NCI-H2029 treated with DMSO at 0.1 percent for 48 hours (cell line): ENCODE data around the gene GXYLT2.
"Not testable (repeated sequence)": the region's sequence is repeated elsewhere in the genome, so short reads cannot be mapped to it uniquely, and the experiment has no call there.

Source experiments
- DNase-seq: peaks from one replicate; lab custom pipeline; 2025; lab: John Stamatoyannopoulos, UW

GXYLT2 gene

DNA sequence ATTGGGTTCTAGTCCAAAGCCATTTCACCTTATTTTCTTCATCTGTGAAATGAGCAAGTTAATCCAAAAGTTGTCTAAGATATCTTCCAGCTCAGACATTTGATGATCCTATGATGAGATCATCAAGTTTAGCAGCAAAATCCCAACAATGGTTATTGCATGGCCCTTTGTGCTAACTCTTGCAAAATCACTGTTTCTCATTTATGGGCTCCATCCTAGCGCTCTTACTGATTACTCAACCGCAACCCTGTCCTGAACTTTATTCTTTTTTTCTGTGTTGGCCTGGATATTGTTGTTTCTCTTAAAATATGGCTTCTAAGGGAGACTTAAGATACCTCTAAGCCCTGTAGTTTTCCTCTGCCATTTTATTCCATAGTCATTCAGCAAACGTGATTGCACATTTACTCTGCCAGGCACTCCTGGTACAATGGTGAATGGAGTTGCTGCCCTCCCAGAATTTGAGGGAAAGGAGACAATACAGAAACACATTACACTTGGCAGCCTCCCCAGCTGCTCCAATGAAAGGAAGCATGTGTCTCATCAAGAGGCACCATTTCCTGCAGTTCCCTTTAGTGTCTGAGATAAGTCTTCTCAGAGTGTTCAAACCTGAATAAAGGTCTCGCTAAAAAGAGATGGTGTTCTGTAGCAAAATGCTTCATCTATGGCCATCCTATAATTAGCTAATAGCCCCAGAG lies 4.4 kb downstream of the GXYLT2 start:
- DNase-seq, result no peak

- DNase-seq, result no peak
These were observed 5.0 kb downstream of the GXYLT2 start for GRCh38 chr3:72892870-72893269.

- DNase-seq, result no peak
These were observed 7.2 kb downstream of the GXYLT2 start for GRCh38 chr3:72894976-72895552.

GRCh38 chr3:72896996-72897757 lies 9.3 kb downstream of the GXYLT2 start:
- no peak for DNase-seq

GRCh38 chr3:72897758-72898007 lies 9.8 kb downstream of the GXYLT2 start:
- DNase-seq, result no peak

DNA sequence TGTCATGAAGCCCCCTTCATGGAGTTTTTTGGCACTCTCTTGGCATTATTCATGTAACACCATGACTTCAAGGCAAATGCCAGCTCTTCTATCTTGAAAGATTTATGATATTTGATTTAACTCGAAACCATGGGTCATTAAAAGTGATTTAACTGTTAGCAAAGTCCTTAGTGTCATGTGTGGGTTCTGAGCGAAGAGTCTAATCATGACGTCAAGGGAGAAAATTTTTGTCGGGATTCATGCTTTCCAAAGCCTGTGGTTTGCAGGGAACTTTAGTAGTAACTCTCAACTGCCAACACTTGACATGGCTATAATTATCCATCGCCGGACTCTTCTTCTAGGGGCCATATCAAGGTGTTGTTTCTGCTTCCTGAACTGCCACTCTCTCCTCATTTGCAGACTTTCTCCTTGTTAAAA lies 11.5 kb downstream of the GXYLT2 start:
- no peak for DNase-seq

DNA sequence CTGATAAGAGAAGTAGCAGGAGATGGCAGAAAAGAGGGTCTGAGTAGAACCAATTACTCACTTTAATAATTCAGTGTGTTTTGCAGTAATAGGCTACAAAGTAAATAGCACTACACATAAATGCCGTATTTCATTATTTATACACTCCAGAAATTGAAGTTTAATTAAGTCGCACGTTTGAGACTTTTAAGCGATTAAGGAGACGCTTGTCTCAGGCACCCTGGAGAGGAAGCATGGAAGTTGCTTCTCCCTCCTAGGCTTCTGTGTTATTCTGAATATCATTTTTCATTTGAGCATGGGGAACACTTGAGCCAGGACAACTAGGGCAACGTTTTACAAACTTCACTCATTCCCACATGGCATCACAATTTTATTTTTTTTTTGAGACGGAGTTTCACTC lies 12.2 kb downstream of the GXYLT2 start:
- DNase-seq, result no peak

- DNase-seq, result no peak
These were observed 14.0 kb downstream of the GXYLT2 start for GRCh38 chr3:72901840-72902239.

GRCh38 chr3:72903004-72903403 lies 15.2 kb downstream of the GXYLT2 start:
- DNase-seq, result no peak

- no peak for DNase-seq
These were observed 16.3 kb downstream of the GXYLT2 start for GRCh38 chr3:72904163-72904562.

GRCh38 chr3:72906154-72906553 lies 18.3 kb downstream of the GXYLT2 start:
- no peak for DNase-seq

GRCh38 chr3:72907131-72907711 lies 19.4 kb downstream of the GXYLT2 start:
- no peak for DNase-seq

- DNase-seq, result no peak
These were observed 20.1 kb downstream of the GXYLT2 start for GRCh38 chr3:72907731-72908620.

- no peak for DNase-seq
These were observed 21.7 kb downstream of the GXYLT2 start for GRCh38 chr3:72909591-72909990.

DNA sequence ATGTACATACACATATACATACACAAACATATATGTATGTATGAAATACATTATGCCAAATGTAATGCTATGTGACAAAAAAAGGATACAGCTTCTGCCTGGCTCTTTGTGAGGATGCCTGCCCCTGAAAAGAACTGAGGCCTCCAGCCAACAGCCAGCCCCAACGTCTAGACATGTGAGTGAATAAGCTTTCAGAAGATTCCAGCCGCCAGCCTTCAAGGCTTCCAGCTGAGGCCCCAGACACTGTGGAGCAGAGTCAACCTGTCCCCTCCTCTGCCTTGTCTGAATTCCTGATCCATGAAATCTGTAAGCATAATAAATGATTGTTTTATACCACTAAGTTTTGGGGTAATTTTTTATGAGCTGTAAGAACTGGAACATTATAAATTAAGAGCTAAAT lies 24.7 kb downstream of the GXYLT2 start:
- DNase-seq, result no peak

GRCh38 chr3:72914383-72914782 lies 26.5 kb downstream of the GXYLT2 start:
- DNase-seq, result no peak

DNA sequence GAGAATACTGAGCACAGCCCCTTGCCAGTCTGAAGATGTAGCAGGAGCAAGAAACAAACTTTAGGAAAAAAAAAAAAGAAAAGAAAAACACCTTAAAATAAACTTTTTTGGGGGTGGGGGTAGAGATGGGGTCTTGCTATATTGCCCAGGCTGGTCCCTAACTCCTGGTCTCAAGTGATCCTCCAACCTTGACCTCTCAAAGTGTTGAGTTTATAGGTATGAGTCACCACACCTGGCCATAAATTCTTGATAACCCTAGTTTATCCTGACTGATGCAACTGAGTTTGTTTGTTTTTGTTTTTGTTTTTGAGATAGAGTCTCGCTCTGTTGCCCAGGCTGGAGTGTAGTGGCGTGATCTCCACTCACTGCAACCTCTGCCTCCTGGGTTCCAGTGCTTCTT lies 28.4 kb downstream of the GXYLT2 start:
- DNase-seq, result no peak

DNA sequence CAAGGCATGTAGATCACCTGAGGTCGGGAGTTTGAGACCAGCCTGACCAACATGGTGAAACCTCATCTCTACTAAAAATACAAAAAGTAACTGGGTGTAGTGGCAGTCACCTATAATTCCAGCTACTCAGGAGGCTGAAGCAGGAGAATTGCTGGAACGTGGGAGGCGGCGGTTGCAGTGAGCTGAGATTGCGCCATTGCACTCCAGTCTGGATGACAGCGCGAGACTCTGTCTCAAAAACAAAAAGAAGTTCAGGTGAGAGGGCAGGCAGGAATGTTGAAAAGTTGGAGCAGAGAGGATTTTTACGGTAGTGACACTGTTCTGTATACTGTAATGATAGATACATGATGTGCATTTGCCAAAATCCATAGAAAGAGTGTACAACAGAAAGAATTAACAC lies 31.7 kb downstream of the GXYLT2 start:
- DNase-seq, result no peak

GRCh38 chr3:72924055-72924454 lies 36.2 kb downstream of the GXYLT2 start:
- DNase-seq, result no peak

DNA sequence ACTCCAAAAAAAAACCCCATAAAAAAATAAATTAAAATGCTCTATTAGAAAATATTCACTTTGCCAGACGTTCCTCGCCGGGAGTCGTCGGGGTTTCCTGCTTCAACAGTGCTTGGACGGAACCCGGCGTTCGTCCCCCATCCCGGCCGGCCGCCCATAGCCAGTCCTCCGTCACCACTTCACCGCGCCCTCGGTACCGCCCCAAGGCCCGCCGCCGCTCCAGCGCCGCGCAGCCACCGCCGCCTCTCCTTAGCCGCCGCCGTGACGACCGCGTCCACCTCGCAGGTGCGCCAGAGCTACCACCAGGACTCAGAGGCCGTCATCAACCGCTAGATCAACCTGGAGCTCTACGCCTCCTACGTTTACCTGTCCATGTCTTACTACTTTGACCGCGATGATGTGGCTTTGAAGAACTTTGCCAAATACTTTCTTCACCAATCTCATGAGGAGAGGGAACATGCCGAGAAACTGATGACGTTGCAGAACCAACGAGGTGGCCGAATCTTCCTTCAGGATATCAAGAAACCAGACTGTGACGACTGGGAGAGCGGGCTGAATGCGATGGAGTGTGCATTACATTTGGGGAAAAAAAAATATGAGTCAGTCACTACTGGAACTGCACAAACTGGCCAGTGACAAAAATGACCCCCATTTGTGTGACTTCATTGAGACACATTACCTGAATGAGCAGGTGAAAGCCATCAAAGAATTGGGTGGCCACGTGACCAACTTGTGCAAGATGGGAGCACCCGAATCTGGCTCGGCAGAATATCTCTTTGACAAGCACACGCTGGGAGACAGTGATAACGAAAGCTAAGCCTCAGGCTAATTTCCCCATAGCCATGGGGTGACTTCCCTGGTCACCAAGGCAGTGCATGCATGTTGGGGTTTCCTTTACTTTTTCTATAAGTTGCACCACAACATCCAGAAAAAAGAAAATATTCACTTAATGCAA lies 41.2 kb downstream of the GXYLT2 start:
- DNase-seq, result not testable (repeated sequence)

- DNase-seq, result no peak
These were observed 42.9 kb downstream of the GXYLT2 start for GRCh38 chr3:72930754-72931153.
